Measurements from ENCODE around the gene WAPL.

The WAPL gene

GRCh38 chr10:86524225-86524962 is 2.8 kb upstream of the WAPL start:
- DNase-seq = peak; percentile 51

- no peak for DNase-seq
Observed at GRCh38 chr10:86523348-86523747, 1.8 kb upstream of the WAPL start.

- DNase-seq = peak; percentile 9
Observed at GRCh38 chr10:86522510-86522855, 891 bp upstream of the WAPL start.

GRCh38 chr10:86520871-86521677 is 518 bp downstream of the WAPL start:
- DNase-seq = no peak

- DNase-seq = no peak
Observed at GRCh38 chr10:86518781-86519180, 2.8 kb downstream of the WAPL start.

- DNase-seq = no peak
Observed at GRCh38 chr10:86512137-86512536, 9.5 kb downstream of the WAPL start.

- no peak for DNase-seq
Observed at GRCh38 chr10:86511027-86511865, 10.3 kb downstream of the WAPL start.

- no peak for DNase-seq
Observed at GRCh38 chr10:86509145-86509544, 12.4 kb downstream of the WAPL start.

- DNase-seq = no peak
Observed at GRCh38 chr10:86508217-86508616, 13.4 kb downstream of the WAPL start.

- no peak for DNase-seq
Observed at GRCh38 chr10:86506499-86506898, 15.1 kb downstream of the WAPL start.

- DNase-seq = no peak
Observed at GRCh38 chr10:86506062-86506461, 15.5 kb downstream of the WAPL start.

GRCh38 chr10:86504510-86504909 is 17.1 kb downstream of the WAPL start:
- DNase-seq = no peak

GRCh38 chr10:86500846-86501245 is 20.7 kb downstream of the WAPL start:
- DNase-seq = no peak

GRCh38 chr10:86498598-86498997 is 23.0 kb downstream of the WAPL start:
- no peak for DNase-seq

- DNase-seq = no peak
Observed at GRCh38 chr10:86497621-86498020, 24.0 kb downstream of the WAPL start.

GRCh38 chr10:86489960-86490612 is 31.5 kb downstream of the WAPL start:
- no peak for DNase-seq

- no peak for DNase-seq
Observed at GRCh38 chr10:86489071-86489810, 32.4 kb downstream of the WAPL start.

- DNase-seq = no peak
Observed at GRCh38 chr10:86486856-86487255, 34.7 kb downstream of the WAPL start.

- no peak for DNase-seq
Observed at GRCh38 chr10:86483664-86484063, 37.9 kb downstream of the WAPL start.

GRCh38 chr10:86481761-86482160 is 39.8 kb downstream of the WAPL start:
- DNase-seq = no peak

GRCh38 chr10:86480571-86480970 is 41.0 kb downstream of the WAPL start:
- no peak for DNase-seq

GRCh38 chr10:86472061-86472460 is 49.5 kb downstream of the WAPL start:
- peak; percentile 4 for DNase-seq

Measured in NCI-H1105 treated with DMSO at 0.1 percent for 48 hours (cell line).